ENCODE measurements around the gene TLCD5. TPM values are rescaled to one million over a fixed set of nuclear protein-coding genes. Genes with fewer than 3 reads are reported as not detected.

Gene TLCD5
- total RNA-seq, 2 donors from 2014 or later = 13.8 to 20.1 TPM

- H3K27ac ChIP-seq (ENCODE audit: low read depth, low read length) = no peak overlapping the region
- Mint-ChIP-seq H3K27ac (peak overlapping the region; percentile 24), H3K36me3 (ENCODE audit: low read depth) (peaks cover 2% of the 10 kb centered on the region), H3K9me3 (no peaks in the 10 kb centered on the region), H3K4me3 (no peak overlapping the region), H3K27me3 (ENCODE audit: insufficient read depth) (no peaks in the 10 kb centered on the region), H3K4me1 (peaks cover 15% of the 10 kb centered on the region)
- no peak for DNase-seq
- H3K9ac ChIP-seq (ENCODE audit: extremely low read depth, low read length, poor library complexity, severe bottlenecking) = no peak overlapping the region
- H3K4me1 ChIP-seq (ENCODE audit: control insufficient read depth, insufficient read depth, low read length) = no peaks in the 10 kb centered on the region
- TF ChIP-seq CTCF (conservative IDR thresholded peaks at IDR 0.05) = no peak
- H3K27me3 ChIP-seq (ENCODE audit: control insufficient read depth, insufficient read depth, low read length, poor library complexity, severe bottlenecking) = no peaks in the 10 kb centered on the region
- no peak overlapping the region for H3K4me3 ChIP-seq (ENCODE audit: low read length)
- 92% methylated on average over 1 of the region's 1 CpG; no CpG with 5 or more reads in 1 of the 2 experiments for WGBS, 2 experiments (ENCODE audit: insufficient coverage in 1 of 2, insufficient read length in 1 of 2)
- no peaks in the 10 kb centered on the region for H3K36me3 ChIP-seq (ENCODE audit: control insufficient read depth, insufficient read depth, low read length)
- no peaks in the 10 kb centered on the region for H3K9me3 ChIP-seq (ENCODE audit: control insufficient read depth, low read length)
Measured at GRCh38 chr11:120354068-120354467, 29.0 kb downstream of the TLCD5 start.

DNA sequence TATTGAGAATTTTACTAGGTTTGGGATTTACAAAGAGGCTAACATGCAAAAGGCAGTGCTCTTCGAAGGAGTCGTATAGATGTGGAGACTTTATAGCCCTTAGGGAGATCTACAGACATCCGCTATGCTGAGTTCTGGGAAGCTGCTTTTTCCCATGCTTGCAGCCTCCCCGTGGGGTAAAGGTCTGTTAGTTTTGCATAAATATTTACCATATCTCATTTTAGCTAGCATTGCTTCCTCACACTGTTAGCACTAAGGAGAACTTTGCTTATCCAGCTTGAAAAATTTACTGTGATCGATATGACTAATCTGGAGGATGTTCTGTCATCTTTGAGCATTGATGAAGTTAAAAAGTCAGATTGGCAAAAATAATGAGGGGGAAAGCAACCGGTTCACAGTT, 29.7 kb downstream of the TLCD5 start:
- no peak for TF ChIP-seq CTCF (conservative IDR thresholded peaks at IDR 0.05)
- H3K27ac Mint-ChIP-seq = no peak overlapping the region
- no peak overlapping the region for H3K4me3 ChIP-seq (ENCODE audit: low read length)
- peaks cover 15% of the 10 kb centered on the region for H3K4me1 Mint-ChIP-seq
- H3K9ac ChIP-seq (ENCODE audit: extremely low read depth, low read length, poor library complexity, severe bottlenecking) = no peak overlapping the region
- peaks cover under 1% of the 10 kb centered on the region for H3K9me3 Mint-ChIP-seq
- no peaks in the 10 kb centered on the region for H3K36me3 ChIP-seq (ENCODE audit: control insufficient read depth, insufficient read depth, low read length)
- no peaks in the 10 kb centered on the region for H3K27me3 ChIP-seq (ENCODE audit: control insufficient read depth, insufficient read depth, low read length, poor library complexity, severe bottlenecking)
- H3K9me3 ChIP-seq (ENCODE audit: control insufficient read depth, low read length) = no peaks in the 10 kb centered on the region
- WGBS, 2 experiments (ENCODE audit: insufficient coverage in 1 of 2, insufficient read length in 1 of 2) = 92 to 100% methylated on average over 4 to 5 of the region's 6 CpGs
- H3K36me3 Mint-ChIP-seq (ENCODE audit: low read depth) = peaks cover 5% of the 10 kb centered on the region
- no peak for DNase-seq
- no peak overlapping the region for H3K27ac ChIP-seq (ENCODE audit: low read depth, low read length)
- no peaks in the 10 kb centered on the region for H3K27me3 Mint-ChIP-seq (ENCODE audit: insufficient read depth)
- H3K4me3 Mint-ChIP-seq = no peak overlapping the region
- H3K4me1 ChIP-seq (ENCODE audit: control insufficient read depth, insufficient read depth, low read length) = no peaks in the 10 kb centered on the region

- Histone ChIP-seq H3K36me3 (ENCODE audit: control insufficient read depth, insufficient read depth, low read length) (no peaks in the 10 kb centered on the region), H3K27me3 (ENCODE audit: control insufficient read depth, insufficient read depth, low read length, poor library complexity, severe bottlenecking) (no peaks in the 10 kb centered on the region), H3K4me1 (ENCODE audit: control insufficient read depth, insufficient read depth, low read length) (no peaks in the 10 kb centered on the region), H3K9me3 (ENCODE audit: control insufficient read depth, low read length) (peaks cover 6% of the 10 kb centered on the region), H3K9ac (ENCODE audit: extremely low read depth, low read length, poor library complexity, severe bottlenecking) (no peak overlapping the region), H3K4me3 (ENCODE audit: low read length) (no peak overlapping the region), H3K27ac (ENCODE audit: low read depth, low read length) (no peak overlapping the region)
- Mint-ChIP-seq H3K36me3 (ENCODE audit: low read depth) (peaks cover 10% of the 10 kb centered on the region), H3K4me3 (no peak overlapping the region), H3K4me1 (peaks cover 15% of the 10 kb centered on the region), H3K9me3 (peaks cover 3% of the 10 kb centered on the region), H3K27ac (no peak overlapping the region), H3K27me3 (ENCODE audit: insufficient read depth) (no peaks in the 10 kb centered on the region)
- WGBS, 2 experiments (ENCODE audit: insufficient coverage in 1 of 2, insufficient read length in 1 of 2) = 93 to 98% methylated on average over 6 of the region's 6 CpGs
- DNase-seq = no peak
- no peak for TF ChIP-seq CTCF (conservative IDR thresholded peaks at IDR 0.05)
Measured at GRCh38 chr11:120357620-120358019, 32.5 kb downstream of the TLCD5 start.

Measured in endodermal cell (in vitro differentiated cells).